Calu3 (cell line): ENCODE data around the gene EXOC6B. TPM values are rescaled to one million over a fixed set of nuclear protein-coding genes. Genes with fewer than 3 reads are reported as not detected.

Experiments used
- BruUV-seq: library from RNA; stranded (reverse); fragments of 400-500 nt; replicated peaks from 2 replicates; lab custom pipeline; 2021; lab: Mats Ljungman, UMichigan
- CTCF ChIA-PET: fragments of 300-600 bp; sonication (Branson Sonifier 250); formaldehyde crosslinking; loops from one replicate; lab custom pipeline; 2022; ENCODE audit warnings: antibody characterized with exemption; lab: Charles Lee
- DNase-seq: peaks from one replicate; pipeline ENCODE4 v3.0.0; 2022
- H3K27ac Mint-ChIP-seq: one replicate; pipeline ENCODE4 v1.8.0; 2022; ENCODE audit warnings: mixed read lengths; ENCODE audit not compliant: unreplicated experiment
- H3K27me3 Mint-ChIP-seq: one replicate; pipeline ENCODE4 v1.8.0; 2022; ENCODE audit warnings: mixed read lengths; ENCODE audit not compliant: unreplicated experiment
- H3K36me3 Mint-ChIP-seq: one replicate; pipeline ENCODE4 v1.8.0; 2022; ENCODE audit warnings: mild to moderate bottlenecking, moderate library complexity, mixed read lengths; ENCODE audit not compliant: insufficient read depth, unreplicated experiment
- H3K4me1 Mint-ChIP-seq: one replicate; pipeline ENCODE4 v1.8.0; 2022; ENCODE audit warnings: mild to moderate bottlenecking, low read depth, mixed read lengths; ENCODE audit not compliant: unreplicated experiment
- H3K4me3 Mint-ChIP-seq: one replicate; pipeline ENCODE4 v1.8.0; 2022; ENCODE audit warnings: mild to moderate bottlenecking, low read depth, moderate library complexity, mixed read lengths; ENCODE audit not compliant: unreplicated experiment
- H3K9me3 Mint-ChIP-seq: one replicate; pipeline ENCODE4 v1.8.0; 2022; ENCODE audit warnings: low read depth, mixed read lengths; ENCODE audit not compliant: unreplicated experiment
- intact Hi-C: fragments of 100-400 bp; cut with micrococcal nuclease; formaldehyde crosslinking; loops from one replicate; pipeline ENCODE4 v1.10.0; 2022; ENCODE audit not compliant: unreplicated experiment
- total RNA-seq: library from RNA; stranded (reverse); gene quantifications from 2 replicates; pipeline ENCODE4 v1.2.3, GENCODE V29; 2022
- TF ChIP-seq, protein P1 (sequence below): fragments of 200-600 bp; IDR thresholded peaks from one replicate; pipeline ENCODE4 v1.8.0; 2022; ENCODE audit warnings: antibody characterized with exemption; ENCODE audit not compliant: unreplicated experiment

Gene EXOC6B
- total RNA-seq, 1 experiment from 2014 or later: 26.6 TPM

DNA sequence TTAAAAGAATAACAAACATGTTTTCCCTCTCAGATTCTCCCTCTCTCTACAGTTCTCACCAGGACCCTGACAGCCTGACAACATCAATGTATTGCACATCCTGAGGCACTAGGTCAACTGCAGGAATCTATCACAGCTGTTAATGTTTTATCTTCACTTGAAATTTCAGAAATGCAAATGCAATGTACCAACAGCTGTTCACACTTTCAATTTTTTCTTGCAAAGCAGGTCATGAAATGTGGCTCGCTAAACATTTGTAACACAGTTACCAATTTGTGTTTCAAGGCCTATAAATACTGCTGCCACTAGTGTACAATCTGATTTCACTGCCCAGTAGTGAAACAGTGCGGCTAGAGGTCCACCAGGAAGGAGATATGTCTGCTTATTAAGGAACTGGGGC is 147.8 kb downstream of the EXOC6B start:
- Mint-ChIP-seq H3K36me3 (no peaks in the 10 kb centered on the region), H3K27me3 (no peaks in the 10 kb centered on the region), H3K4me1 (peaks cover 35% of the 10 kb centered on the region), H3K4me3 (no peak overlapping the region), H3K9me3 (no peaks in the 10 kb centered on the region), H3K27ac (no peak overlapping the region)
- CTCF ChIA-PET: interaction anchor here (0.7 kb wide), 1 partner anchor 675 kb away, joined by 3 read pairs; no protein-coding TSS in a partner anchor
- no TSS peak for BruUV-seq
- no peak for DNase-seq
- TF ChIP-seq, protein P1, sequence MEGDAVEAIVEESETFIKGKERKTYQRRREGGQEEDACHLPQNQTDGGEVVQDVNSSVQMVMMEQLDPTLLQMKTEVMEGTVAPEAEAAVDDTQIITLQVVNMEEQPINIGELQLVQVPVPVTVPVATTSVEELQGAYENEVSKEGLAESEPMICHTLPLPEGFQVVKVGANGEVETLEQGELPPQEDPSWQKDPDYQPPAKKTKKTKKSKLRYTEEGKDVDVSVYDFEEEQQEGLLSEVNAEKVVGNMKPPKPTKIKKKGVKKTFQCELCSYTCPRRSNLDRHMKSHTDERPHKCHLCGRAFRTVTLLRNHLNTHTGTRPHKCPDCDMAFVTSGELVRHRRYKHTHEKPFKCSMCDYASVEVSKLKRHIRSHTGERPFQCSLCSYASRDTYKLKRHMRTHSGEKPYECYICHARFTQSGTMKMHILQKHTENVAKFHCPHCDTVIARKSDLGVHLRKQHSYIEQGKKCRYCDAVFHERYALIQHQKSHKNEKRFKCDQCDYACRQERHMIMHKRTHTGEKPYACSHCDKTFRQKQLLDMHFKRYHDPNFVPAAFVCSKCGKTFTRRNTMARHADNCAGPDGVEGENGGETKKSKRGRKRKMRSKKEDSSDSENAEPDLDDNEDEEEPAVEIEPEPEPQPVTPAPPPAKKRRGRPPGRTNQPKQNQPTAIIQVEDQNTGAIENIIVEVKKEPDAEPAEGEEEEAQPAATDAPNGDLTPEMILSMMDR: no peak
- intact Hi-C loops: no loop called here

DNA sequence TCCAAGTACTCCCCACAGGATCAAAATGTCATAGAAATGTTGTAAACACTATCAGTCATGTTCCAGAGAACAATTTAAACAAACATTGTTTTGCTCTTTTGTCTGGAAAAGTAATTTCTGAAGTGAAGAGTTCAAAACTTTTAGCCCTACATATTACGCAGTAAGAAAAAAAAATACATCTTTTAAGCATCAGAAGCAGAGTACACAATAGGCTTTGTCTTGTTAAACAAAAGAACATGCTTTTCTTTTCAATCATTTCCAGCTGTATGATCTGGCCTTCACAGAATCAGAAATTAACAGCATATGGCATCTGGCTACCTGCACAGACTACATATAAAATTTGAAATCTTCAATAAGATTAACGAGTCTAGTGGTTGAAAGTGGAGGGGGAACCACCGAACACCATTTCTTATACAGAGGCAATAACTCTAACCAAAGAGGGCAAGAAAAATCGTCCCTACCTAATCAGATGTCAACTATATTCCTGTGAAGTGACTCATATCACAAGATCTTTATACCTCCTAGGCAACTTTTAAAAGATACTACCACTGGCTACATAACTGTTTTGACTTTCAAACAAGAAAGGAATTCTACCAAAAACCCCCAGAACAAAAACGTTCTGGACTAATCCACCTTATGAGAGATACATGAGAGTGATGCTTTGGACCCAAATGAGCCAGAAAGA is 149.3 kb downstream of the EXOC6B start:
- intact Hi-C loops: no loop called here
- no peaks in the 10 kb centered on the region for H3K36me3 Mint-ChIP-seq
- no peak overlapping the region for H3K4me3 Mint-ChIP-seq
- CTCF ChIA-PET: no interaction called here
- TF ChIP-seq, protein P1: no peak
- H3K27ac Mint-ChIP-seq: no peak overlapping the region
- BruUV-seq: no TSS peak
- no peaks in the 10 kb centered on the region for H3K9me3 Mint-ChIP-seq
- no peak for DNase-seq
- peaks cover 50% of the 10 kb centered on the region for H3K4me1 Mint-ChIP-seq
- H3K27me3 Mint-ChIP-seq: no peaks in the 10 kb centered on the region

DNA sequence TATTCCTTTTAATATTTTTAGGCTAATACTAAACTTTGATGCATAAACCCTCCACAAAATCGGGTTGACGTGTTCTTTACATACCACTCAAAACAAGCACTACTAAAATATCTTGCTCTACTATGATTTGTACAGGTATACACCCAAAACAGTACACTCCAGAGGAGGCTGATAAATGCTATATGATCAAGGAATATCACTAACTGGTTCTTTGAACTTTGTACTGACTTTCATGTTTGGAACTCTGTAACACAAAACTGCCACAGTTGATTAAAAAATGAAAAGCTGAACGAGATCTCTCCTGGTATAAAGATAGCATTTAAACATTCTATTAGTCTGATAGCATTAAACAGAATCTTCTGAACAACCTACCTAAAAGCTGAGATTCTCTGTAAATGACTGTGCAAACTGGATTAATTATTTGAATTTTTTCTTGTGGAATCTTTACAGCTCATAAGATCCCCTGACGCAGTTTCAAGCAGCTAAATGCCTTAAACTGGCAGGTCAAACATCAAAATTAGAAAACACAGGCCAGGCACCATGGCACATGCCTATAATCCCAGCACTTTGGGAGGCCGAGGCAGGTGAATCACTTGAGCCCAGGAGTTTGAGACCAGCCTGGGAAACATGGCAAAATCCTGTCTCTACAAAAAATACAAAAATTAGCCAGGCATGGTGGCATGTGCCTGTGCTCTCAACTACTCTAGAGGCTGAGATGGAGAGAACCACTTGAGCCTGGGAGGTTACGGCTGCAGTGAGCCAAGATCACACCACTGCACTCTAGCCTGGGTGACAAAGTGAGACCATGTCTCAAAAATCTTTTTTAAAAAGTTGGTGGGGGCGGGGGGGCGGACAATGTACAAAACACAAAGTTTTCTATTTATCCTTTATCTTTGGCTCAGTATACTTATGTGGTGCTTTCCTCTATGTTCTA is 150.6 kb downstream of the EXOC6B start:
- Mint-ChIP-seq H3K4me1 (peaks cover 53% of the 10 kb centered on the region), H3K36me3 (no peaks in the 10 kb centered on the region), H3K27me3 (no peaks in the 10 kb centered on the region), H3K4me3 (no peak overlapping the region), H3K27ac (no peak overlapping the region), H3K9me3 (no peaks in the 10 kb centered on the region)
- BruUV-seq: no TSS peak
- intact Hi-C loops: no loop called here
- TF ChIP-seq, protein P1: no peak
- no peak for DNase-seq
- CTCF ChIA-PET: interaction anchor here (0.7 kb wide), 1 partner anchor 56 kb away, joined by 5 read pairs; no protein-coding TSS in a partner anchor

DNA sequence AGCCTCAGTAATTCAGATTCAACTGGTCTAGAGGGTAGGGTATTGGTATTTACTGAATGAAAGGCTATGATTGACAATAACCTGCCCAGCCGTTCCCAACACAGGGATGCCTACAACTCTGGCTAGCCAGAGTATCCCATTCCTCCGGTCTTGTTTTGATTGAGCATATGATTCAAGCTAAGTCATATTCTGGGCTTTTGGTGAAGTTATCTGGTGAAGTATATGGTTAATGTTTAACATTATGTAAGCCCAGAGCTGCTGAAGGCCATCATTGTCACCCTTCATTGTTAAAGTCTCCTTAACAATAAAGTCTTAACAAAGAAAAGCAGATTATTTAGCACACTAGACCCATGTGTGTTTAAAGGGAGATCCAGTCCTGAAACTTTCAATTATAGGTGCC is 152.6 kb downstream of the EXOC6B start:
- TF ChIP-seq, protein P1: no peak
- CTCF ChIA-PET: interaction anchor here (0.6 to 0.7 kb wide), 4 partner anchors 12 to 1437 kb away, joined by 3 to 5 read pairs (median 3); no protein-coding TSS in a partner anchor
- H3K27ac Mint-ChIP-seq: no peak overlapping the region

More for the DNA sequence above, 152.6 kb downstream of the EXOC6B start:
- Mint-ChIP-seq H3K9me3 (no peaks in the 10 kb centered on the region), H3K27me3 (no peaks in the 10 kb centered on the region), H3K36me3 (no peaks in the 10 kb centered on the region), H3K4me3 (no peak overlapping the region), H3K4me1 (peaks cover 53% of the 10 kb centered on the region)
- intact Hi-C loops: no loop called here
- DNase-seq: peak; percentile 13
- BruUV-seq: no TSS peak
